ENCODE measurements around the gene CD8B2. TPM values are rescaled to one million over a fixed set of nuclear protein-coding genes. Genes with fewer than 3 reads are reported as not detected.
A peak's percentile ranks its signal among the peaks of the same experiment; 100 is the strongest.
"Not testable (repeated sequence)": the region's sequence is repeated elsewhere in the genome, so short reads cannot be mapped to it uniquely, and the experiment has no call there.

CD8B2 gene
- total RNA-seq, 4 donors from 2014 or later = not detected

DNA sequence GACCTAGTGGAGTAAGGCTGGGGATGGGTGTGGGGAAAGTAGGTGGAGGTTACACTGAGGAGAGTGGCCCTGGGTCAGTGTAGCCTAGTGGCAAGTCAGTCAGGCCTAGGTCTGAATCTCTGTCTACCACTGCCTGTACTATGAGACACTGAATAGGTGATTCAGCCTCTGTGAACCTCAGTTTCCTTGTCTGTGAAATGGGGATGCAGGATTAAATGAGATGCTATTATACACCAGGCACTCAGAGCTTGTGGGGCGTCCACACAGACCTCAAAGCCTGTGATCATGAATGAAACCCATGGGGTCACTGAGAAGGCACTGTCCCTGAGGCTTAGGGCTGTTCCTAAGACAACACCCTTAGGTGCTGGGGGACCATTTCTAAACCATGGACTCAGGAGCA lies 11.4 kb downstream of the CD8B2 start:
- 100% methylated on average over 1 of the region's 1 CpG; no CpG with 5 or more reads in 1 of the 2 donors for WGBS, 2 donors
- H3K36me3 ChIP-seq, H3K4me1 ChIP-seq: not testable (repeated sequence)

DNA sequence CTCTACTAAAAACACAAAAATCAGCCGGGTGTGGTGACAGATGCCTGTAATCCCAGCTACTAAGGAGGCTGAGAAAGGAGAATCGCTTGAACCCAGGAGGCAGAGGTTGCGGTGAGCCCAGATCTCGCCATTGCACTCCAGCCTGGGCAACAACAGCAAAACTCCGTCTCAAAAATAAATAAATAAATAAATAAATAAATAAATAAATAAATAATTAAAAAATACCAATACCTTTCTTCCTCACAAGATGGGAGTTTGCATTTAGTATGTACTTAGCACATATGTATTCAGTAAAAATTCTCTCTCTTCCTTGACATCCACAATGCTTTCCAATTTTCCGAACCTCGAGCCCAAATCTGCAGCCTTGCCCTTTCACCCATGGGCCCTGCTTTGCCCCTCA lies 13.2 kb downstream of the CD8B2 start:
- H3K4me1 ChIP-seq; H3K9me3 ChIP-seq; H3K36me3 ChIP-seq; DNase-seq (ENCODE audit: low spot score in 2 of 2); H3K27ac ChIP-seq; H3K4me3 ChIP-seq; H3K27me3 ChIP-seq: not testable (repeated sequence)
- 72 to 77% methylated on average over 7 of the region's 7 CpGs for WGBS, 2 donors

More for the DNA sequence above, 11.4 kb downstream of the CD8B2 start:
- DNase-seq (ENCODE audit: low spot score in 2 of 2); H3K27me3 ChIP-seq; H3K9me3 ChIP-seq; H3K4me3 ChIP-seq; H3K27ac ChIP-seq: not testable (repeated sequence)

DNA sequence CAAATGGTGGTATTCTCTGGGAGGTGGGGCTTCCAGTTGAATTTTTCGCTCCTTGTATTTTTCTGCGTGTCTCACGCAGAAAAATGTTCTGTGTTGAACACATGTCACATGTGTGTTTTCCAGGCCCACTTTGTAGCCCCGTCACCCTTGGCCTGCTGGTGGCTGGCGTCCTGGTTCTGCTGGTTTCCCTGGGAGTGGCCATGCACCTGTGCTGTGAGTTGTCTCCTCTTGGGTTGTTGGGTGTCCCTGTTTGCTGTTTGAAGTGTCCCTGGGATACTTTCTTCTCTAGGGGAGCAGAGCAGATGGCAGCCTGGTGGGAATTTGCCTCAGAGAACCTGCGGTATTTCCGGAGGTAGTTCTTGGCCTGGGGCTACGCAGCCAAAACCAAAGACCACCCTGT lies 15.2 kb downstream of the CD8B2 start:
- not testable (repeated sequence) for H3K4me3 ChIP-seq; H3K27ac ChIP-seq; DNase-seq (ENCODE audit: low spot score in 2 of 2); H3K9me3 ChIP-seq; H3K4me1 ChIP-seq; H3K27me3 ChIP-seq; H3K36me3 ChIP-seq
- WGBS, 2 donors = 81 to 91% methylated on average over 5 to 8 of the region's 8 CpGs

DNA sequence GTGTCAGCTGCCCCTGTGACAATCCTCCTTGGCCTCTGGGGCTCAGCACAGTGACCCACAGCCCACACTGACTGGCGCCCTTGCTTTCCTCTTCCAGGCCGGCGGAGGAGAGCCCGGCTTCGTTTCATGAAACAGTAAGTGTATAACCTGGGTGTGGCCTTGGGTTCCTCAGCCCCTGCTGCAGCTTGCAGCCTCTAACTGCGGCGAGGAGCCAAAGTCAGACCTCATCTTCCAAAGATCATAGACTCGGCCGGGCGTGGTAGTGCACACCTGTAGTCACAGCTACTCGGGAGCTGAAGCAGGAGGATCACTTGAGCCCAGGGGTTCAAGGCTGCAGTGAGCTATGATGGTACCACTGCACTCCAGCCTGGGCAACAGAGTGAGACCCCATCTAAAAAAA lies 17.0 kb downstream of the CD8B2 start:
- H3K4me3 ChIP-seq; H3K9me3 ChIP-seq; H3K27me3 ChIP-seq; DNase-seq (ENCODE audit: low spot score in 2 of 2); H3K27ac ChIP-seq; H3K36me3 ChIP-seq; H3K4me1 ChIP-seq: not testable (repeated sequence)
- WGBS, 2 donors = 87 to 88% methylated on average over 6 to 7 of the region's 11 CpGs

DNA sequence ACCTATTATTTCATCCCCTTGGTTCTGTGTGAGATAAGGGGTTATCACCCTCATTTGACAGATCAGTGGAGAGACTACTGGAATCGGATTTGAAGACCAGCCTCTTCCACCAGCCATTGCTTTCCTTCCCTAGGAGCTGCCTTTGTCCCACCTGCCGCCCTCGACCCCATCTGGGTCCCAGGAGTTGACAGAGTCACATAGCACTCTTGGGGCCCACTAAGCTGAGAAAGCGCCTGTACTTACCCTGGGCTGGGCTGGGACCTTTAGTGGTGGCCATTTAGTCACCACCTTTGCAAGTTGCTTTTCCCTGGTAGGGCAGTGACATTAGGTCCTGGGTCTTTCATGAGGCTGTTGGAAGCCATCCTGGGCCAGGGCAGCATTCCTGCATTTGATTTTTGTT lies 17.6 kb downstream of the CD8B2 start:
- not testable (repeated sequence) for H3K9me3 ChIP-seq; H3K27me3 ChIP-seq; H3K27ac ChIP-seq; DNase-seq (ENCODE audit: low spot score in 2 of 2); H3K4me1 ChIP-seq; H3K36me3 ChIP-seq; H3K4me3 ChIP-seq
- WGBS, 2 donors = 93 to 97% methylated on average over 4 of the region's 4 CpGs

DNA sequence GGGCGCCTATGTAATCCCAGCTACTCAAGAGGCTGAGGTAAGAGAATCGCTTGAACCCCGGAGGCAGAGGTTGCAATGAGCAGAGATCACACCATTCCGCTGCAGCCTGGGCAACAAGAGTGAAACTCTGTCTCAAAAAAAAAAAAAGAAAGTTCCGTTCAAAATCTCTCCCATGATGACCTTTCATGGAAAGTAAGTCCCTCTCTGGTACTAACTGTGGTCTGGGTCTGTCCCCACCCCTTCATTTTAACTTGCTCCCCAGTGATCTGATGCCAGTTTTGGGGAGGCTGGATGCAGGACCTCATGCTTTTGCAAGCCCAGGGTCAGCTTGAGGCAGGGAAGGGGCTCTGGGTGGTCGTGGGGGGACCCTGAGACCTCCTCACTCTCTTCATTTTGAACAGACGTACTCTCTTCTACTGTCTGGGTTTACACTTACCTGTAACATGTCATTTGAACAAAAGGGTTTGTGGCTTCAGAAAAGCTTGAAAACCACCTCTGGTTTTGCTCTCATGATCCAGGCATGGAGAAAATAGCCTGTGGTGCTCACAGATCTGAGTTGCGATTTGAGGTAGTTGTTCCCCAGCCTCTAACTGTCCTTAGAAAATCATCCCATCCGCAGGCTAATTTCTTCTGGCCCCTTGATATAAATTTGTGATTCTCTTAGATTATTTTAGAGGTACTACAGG lies 19.0 kb downstream of the CD8B2 start:
- H3K27me3 ChIP-seq; DNase-seq (ENCODE audit: low spot score in 2 of 2); H3K27ac ChIP-seq; H3K4me3 ChIP-seq; H3K36me3 ChIP-seq; H3K9me3 ChIP-seq; H3K4me1 ChIP-seq: not testable (repeated sequence)
- 67 to 76% methylated on average over 7 to 8 of the region's 9 CpGs for WGBS, 2 donors

DNA sequence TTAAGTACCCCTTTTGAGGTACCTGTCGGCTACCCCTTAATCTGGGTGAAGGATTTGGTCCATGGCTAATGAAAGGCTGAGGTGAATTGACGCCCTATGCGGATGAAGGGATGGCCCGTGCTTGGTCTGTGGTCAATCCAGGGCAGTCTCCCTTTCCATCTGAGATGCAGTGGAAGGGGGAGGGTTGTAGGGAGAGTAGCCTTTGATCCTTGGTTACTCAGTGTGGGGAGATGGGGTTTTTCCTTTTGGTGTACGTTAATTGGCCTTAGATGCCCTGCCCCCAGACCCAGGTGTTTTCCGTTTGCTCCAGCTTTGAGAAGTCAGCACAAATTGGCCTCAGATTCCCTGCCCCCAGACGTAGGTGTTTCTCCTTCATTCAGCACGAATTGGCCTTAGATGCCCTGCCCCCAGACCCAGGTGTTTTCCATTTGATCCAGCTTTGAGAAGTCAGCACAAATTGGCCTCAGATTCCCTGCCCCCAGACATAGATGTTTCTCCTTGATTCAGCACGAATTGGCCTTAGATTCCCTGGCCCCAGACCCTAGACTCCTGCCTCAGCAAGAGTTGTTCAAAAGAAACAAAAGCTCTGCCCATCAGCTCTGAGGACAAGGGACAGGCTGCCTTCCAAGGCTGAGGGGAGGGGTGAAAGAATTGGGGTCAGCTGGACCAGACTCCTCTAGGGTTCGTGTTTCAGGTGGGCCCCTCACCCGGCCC lies 21.7 kb downstream of the CD8B2 start:
- not testable (repeated sequence) for H3K9me3 ChIP-seq; H3K27me3 ChIP-seq; H3K27ac ChIP-seq; H3K4me1 ChIP-seq; DNase-seq (ENCODE audit: low spot score in 2 of 2); H3K4me3 ChIP-seq; H3K36me3 ChIP-seq
- WGBS, 2 donors = 72 to 79% methylated on average over 7 to 10 of the region's 11 CpGs

DNA sequence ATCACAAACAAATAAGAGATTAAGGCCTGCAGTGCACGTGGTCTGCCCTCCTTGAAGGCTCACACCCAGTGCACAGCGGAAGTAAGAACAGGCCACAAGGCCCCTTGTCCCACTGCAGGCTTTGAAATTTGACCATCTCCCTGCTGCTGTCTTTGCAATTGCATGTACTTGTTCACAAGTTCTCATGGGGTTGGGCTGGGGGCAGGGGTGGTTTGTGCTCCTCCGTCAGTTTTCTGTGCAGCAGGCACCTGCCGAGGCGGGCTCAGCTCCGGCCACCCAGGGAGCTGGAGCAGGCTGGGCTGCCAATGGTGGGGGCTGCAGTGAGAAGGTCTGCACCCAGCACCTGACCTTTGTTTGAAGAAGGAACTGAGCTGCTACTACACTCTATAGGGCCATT lies 22.2 kb downstream of the CD8B2 start:
- not testable (repeated sequence) for H3K27ac ChIP-seq; H3K27me3 ChIP-seq; DNase-seq (ENCODE audit: low spot score in 2 of 2); H3K9me3 ChIP-seq; H3K36me3 ChIP-seq; H3K4me3 ChIP-seq; H3K4me1 ChIP-seq
- 85 to 87% methylated on average over 5 to 6 of the region's 6 CpGs for WGBS, 2 donors

DNA sequence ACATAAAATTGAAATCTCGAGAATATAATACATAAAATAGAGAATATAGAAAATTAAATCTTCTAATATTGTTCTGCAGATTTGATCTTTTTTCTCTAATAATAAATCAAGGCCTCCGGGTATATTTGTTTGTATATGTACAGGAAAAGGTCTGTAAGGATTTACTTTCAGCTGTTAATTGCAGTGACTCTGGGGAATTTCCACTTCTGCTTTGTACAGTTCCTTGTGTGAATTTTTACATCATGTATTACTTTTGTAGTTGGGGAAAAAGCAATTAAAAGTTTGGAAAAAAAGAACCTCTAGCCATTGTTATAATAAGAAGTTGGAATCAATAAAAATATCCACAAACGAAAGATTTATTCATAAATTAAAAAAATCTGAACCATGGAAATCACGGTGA lies 23.6 kb downstream of the CD8B2 start:
- H3K27me3 ChIP-seq; H3K36me3 ChIP-seq; H3K4me3 ChIP-seq; H3K4me1 ChIP-seq; DNase-seq (ENCODE audit: low spot score in 2 of 2); H3K9me3 ChIP-seq; H3K27ac ChIP-seq: not testable (repeated sequence)
- WGBS, 2 donors = 68 to 79% methylated on average over 4 of the region's 4 CpGs

DNA sequence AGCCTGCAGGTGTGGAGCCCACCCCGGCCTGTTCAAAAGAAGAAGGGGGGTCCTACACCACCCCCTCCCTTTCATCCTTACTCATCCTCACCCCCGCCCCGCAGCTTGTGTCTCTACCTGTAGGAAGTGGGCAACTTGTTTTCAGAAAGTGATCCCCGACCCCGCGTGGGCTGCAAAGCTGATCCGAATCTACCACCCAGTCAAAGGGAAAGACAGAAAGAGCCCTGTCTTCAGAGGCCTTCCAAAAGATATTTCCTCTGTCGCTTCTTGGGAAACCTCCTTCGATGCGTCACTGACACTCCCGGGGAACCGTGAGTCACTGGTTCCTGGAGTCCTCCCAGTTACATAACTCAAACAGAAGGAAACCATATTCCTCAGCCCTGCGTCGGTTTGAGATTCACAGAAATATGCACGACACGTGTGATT lies 24.3 kb downstream of the CD8B2 start:
- peak overlapping the region in 1 of 4 donors; percentile 4 for H3K27ac ChIP-seq
- not testable (repeated sequence) for H3K36me3 ChIP-seq, H3K27me3 ChIP-seq, H3K9me3 ChIP-seq, H3K4me1 ChIP-seq, H3K4me3 ChIP-seq
- peak; percentile 37 to 80 for DNase-seq (ENCODE audit: low spot score in 2 of 2)
- WGBS, 2 donors = 48 to 54% methylated on average over 9 to 12 of the region's 16 CpGs

DNA sequence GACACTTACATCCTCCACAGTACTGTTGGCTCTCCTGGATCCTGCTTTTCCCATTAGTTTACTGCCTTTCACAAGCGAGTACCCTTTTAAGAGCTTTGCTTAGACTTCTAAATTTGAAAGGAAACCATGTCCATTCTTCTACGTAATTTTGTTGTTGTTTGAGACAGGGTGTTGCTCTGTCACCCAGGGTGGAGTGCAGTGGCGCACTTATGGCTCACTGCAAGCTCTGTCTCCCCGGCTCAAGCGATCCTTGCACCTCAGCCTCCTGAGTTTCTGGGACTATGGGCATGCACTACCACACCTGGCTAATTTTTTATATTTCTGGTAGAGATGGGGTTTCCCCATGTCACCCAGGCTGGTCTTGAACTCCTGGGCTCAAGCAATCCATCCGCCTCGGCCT lies 24.8 kb downstream of the CD8B2 start:
- not testable (repeated sequence) for DNase-seq (ENCODE audit: low spot score in 2 of 2); H3K4me1 ChIP-seq; H3K36me3 ChIP-seq; H3K4me3 ChIP-seq; H3K9me3 ChIP-seq; H3K27me3 ChIP-seq
- H3K27ac ChIP-seq = peak overlapping the region in 1 of 4 donors; percentile 4
- WGBS, 2 donors = 87 to 91% methylated on average over 7 of the region's 7 CpGs

DNA sequence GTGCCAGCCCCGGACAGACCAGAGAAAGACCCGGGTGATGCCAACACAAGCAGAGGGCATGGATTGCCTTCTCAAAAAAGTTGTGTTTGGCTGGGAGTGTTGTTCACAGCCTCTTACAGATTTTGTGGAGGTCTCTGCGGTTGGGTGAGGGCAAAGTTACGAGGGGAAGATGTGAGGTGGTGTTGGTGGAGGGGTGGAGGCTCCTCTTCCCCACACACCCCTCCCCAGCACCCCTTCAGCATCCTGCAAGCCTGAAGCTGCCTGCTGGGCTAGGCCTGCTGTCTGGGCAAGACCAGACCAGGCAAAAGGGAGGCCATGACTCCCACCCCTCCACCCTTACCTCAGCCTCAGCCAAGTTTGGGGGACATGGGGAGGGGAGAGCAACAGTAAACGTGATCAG lies 26.2 kb downstream of the CD8B2 start:
- not testable (repeated sequence) for H3K4me1 ChIP-seq; H3K9me3 ChIP-seq; H3K27me3 ChIP-seq; DNase-seq (ENCODE audit: low spot score in 2 of 2); H3K4me3 ChIP-seq; H3K27ac ChIP-seq; H3K36me3 ChIP-seq
- WGBS, 2 donors = 68 to 100% methylated on average over 1 to 4 of the region's 5 CpGs

DNA sequence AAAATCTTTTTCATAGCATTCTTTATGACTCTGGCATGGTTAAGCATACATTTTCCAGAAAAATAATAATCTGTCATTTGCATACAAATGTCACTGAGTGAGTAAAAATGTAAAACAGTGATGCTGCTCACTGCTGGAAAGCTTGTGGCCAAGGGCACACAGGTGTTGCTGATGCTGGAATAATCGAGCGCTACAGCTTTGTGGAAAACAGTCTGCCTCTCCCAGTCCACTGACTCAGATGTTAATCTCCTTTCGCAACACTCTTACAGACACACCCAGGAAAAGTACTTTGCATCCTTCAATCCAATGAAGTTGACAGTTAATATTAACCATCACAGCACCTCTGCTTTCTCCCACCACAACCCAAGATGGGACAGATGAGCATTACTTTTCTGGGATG lies 27.7 kb downstream of the CD8B2 start:
- not testable (repeated sequence) for H3K27ac ChIP-seq; H3K4me3 ChIP-seq; H3K36me3 ChIP-seq; DNase-seq (ENCODE audit: low spot score in 2 of 2); H3K27me3 ChIP-seq; H3K9me3 ChIP-seq; H3K4me1 ChIP-seq
- WGBS, 2 donors = 73 to 75% methylated on average over 3 of the region's 3 CpGs

Data from tibial nerve (tissue), 4 donors.